NCI-H748 (cell line): ENCODE measurements around the gene MGLL.
A peak's percentile ranks its signal among the peaks of the same experiment; 100 is the strongest.

ENCODE experiments used
- DNase-seq: peaks from one replicate; lab custom pipeline; 2025; ENCODE audit not compliant: unreplicated experiment; lab: John Stamatoyannopoulos, UW

Gene MGLL

DNA sequence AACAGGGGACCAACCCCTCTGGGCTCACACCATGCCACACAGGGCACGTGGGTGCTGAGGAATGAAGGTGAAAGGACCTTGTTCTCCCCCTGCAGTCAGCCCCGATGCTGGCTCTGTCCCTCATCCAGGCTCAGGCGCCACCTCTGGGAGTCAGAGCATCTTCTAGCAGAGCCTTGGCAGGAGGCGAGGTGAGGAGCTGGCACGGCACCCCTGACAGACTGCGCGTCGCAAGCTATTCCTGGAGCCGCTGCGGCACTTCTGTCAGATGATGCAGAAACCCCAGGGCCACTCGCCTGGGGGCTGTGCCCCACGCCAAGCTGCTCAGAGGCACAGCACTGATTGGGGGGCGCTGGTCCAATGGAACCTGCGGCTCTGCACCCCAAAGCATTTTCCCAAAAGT is 62.0 kb downstream of the MGLL start:
- DNase-seq = no peak

DNA sequence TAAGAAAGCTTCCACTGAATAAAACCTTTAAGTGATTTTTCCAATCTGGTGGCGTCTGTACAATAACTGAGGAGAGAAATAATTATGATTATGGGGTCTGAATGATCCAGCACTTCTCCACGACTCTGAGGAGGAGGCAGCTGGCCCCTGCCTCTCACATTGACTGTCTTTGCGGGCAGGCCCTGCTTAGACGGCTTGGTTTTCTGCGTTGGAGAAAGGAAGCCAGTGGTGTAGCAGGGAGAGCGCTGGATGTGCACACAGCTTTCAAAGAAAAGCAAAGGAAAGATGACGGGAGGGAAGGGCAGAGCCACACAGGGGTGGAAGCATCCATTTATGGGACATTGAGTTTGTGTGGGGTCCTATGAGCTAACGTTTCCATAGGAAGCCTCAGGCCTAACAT is 62.5 kb downstream of the MGLL start:
- no peak for DNase-seq

DNA sequence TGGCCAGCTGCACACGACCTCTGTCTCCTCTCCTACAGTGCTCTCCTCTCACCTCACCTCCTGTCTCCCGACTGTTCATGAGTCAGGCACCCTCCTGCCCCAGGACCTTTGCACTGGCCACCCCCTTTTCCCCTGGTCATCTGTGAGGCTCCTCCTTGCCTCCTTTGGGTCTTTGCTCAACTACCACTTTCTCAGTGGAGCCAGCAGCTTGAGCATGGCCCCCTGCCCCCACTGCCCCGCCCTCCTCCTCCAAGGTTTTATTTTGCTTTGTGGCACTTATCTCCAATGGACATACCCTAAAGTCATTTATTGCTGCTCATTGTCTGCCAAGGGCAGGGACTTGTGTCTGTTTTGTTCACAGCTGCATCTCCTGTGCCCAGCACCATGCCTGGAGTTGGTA is 64.3 kb downstream of the MGLL start:
- DNase-seq = no peak

DNA sequence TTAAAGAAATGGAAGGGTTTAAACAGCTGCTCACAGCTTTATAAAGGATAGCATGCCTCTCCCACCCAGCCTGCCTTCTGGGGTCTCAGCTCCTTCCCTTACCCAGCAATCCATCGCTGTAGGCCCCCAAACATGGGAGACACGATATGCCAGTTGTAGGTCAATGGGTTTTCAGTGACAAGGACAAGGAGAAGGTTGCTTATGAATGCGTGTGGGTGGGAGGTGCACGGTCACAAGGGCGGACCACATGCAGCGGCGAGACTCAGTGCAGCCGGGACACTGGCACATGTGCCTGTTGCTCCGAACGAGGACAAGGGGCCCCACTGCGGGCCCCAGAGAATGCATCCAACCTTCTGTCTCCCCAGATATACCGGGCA is 67.0 kb downstream of the MGLL start:
- no peak for DNase-seq

DNA sequence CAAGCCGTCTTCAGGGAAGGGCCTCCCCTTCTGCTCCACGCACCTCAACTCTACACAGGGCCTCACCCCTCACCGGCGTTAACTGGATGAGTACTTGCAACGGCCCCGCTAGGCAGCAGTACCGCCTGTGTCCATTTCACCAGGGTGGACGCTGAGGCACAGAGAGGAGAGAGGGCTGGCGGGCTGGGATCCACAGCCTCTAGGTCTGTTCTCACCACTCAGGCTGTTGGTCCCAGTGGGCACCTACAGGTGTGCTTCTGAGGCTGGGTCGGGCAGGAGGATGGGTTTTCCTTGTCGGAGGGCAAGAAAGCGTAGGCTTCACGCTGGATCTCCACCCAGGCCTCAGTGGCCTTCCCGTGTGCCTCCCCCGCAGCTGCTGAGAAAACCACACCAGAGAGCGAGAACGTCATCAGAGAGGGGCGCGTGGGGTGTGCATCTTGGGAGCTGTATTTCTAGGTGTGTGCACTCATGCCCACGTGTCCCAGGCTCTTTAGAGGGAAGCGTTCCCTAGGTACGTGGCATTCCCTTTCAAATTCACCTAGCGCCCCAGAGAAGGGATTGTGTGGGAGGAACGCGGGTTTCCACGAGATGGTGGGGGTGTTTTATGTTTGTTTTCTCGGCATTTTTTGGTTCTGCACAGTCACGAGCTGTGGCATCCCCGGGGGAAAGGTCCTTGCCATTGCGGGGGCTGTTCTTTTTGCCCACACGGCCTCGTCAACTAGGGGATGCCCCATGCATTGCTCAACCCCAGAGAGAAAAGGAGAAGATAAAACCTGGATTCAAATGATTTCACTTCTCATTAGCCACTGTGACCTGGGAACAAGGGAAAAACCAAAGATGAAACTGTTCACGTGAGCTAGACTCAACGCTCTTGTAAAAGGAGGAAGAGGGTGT is 67.7 kb downstream of the MGLL start:
- DNase-seq = no peak

DNA sequence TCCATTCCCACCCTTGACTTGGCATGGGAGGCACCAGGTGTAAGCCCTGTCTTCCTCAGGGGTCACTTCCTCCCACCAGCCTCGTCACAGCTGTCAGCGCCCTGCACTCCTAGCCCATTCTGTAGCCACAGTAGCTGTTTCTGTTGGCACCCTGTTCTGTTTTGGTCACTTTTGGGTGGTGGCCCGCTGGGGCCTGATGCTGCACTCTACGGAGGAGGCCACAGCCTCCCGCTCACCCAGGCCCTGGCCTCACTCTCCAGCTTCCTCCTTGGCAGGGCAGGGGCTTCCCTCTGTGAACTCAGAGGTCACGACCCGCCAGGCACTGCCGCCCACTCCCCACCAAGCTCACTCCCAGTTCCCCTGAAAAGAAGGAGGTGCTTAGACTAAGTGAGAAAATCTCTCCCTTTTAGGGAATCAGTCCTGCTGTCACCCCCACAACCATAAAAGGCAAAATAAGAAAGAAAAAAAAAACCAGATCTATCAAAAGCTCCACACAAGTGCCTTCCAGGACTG is 68.4 kb downstream of the MGLL start:
- DNase-seq = no peak

DNA sequence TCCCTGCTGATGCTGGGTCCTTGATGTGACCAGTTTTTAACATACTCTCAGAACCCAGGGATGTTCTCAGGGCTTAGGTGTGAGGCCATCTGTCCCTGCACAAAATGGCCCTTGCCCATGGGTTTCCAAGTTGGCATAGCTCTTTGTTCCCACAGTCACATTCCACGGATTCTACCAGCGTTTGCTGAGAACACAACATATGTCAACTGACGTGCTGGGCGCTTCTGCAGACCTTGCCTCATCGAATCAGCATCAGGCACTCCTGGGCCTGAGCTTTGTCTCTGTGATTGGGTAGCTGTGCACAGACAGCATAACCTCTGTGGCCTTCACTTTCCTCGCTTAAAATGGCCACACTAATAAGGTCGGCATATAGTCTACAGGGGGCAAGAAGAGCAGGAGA is 69.0 kb downstream of the MGLL start:
- DNase-seq = no peak

DNA sequence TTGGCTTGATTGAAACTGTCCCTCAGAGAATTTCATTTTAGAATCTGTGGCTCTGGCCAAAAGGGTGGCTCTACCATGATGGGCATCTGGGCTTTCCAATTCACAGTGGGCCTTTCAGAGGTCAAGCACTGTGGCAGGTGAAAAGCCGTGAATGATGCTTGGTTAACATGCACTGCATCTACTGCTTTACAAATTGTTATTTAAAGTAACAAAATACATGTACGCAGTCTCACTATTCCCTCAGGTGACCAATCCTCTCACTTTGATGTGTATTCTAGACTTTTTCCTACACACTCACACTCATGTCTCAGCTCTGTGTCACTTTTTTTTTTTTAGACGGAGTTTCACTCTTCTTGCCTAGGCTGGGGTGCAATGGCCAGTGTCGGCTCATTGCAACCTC is 70.5 kb downstream of the MGLL start:
- DNase-seq = no peak

DNA sequence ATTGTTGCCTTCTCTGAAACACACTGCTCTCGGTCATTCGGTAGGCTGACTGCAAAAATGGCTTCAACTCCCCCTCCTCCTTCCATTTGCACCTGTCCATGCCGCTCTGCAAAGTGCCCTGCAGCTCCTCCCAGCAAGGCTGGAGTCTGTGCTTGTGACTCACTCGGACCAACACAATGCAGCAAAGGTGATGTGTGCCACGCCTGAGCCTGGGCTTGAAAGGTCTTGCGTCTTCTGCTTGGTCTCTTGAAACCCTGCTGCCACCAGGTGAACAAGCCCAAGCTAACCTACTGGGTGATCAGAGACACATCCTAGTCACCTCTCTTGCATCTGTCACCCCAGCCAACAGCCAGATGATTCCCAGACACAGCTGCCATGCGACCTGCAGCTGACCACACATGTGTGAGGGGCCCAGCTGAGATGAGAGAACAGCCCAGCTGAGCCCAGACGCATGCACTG is 71.1 kb downstream of the MGLL start:
- DNase-seq = no peak

DNA sequence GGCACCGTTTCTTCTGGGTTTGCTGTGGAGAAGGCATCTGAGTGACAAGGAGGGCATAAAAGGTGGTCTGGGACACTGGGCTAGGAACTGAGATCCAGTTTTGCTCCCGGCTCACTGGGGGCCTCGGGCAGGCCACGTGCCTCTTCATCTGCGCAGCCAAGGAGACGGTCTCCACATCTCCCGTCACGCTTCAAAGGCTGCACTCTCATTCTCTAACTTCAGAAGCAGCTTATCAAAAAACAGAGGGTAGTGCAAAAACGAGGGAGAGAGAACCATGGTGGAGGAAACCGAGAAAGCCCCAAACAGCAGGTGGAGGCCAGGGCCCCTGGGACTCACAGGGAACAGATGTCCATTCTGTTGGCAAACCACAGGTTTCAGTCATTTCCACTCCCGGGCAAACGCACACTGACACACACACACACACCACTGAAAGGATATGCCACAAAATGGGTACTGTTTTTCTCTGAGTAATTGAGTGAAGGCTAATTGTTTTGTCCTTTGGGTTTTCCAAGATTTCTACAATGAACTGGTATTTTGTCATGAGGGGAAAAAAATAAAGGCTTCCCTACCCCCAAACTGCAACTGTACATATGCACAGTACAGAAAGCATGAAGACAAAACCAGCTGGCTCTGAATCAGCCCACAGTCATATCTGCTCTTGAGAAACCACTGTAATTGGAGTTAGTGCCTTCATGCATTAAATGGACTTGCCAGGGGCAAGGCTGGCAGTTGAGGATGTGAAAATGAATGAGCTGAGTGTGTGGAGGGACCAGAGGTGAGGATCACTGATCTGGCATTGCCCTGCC is 71.9 kb downstream of the MGLL start:
- no peak for DNase-seq

DNA sequence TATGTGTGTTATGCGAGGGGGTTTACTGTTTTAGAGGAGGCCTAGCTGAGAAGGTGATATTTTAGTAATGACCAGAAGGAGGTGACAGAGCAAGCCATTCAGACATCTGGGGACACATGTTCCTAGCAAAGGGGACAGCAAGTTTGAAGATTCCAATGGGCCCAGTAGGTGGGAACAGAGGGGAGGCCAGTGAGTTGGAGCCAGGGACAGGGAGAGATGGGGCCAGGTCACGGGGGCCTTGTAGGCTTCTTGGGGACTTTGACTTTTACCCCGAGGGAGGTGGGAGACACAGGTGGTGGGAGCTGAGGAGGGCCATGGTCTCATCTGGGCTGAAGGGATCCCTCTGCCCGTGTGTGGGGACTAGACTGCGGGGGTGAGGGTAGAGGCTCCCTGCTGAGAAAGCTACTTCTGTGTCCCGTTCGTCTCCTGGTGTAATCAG is 72.5 kb downstream of the MGLL start:
- no peak for DNase-seq

DNA sequence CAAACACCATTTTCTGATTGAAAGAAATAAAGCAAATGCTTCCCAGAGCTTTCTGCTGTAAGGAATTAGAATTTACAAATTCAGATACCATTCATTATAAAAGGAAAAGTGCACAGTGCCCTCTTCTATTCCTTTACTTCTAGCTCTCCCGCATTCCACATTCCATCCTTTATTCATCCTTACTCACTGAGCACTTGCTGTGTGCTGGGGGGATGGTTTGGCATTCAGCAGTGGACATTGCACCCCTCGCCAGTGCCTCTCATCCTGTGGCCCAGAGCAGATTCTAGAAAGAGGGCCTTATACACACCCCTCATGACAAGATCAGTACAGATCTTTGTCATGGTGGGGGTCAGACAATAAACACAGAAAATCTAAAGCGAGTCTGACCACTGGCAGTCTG is 73.0 kb downstream of the MGLL start:
- DNase-seq = no peak

DNA sequence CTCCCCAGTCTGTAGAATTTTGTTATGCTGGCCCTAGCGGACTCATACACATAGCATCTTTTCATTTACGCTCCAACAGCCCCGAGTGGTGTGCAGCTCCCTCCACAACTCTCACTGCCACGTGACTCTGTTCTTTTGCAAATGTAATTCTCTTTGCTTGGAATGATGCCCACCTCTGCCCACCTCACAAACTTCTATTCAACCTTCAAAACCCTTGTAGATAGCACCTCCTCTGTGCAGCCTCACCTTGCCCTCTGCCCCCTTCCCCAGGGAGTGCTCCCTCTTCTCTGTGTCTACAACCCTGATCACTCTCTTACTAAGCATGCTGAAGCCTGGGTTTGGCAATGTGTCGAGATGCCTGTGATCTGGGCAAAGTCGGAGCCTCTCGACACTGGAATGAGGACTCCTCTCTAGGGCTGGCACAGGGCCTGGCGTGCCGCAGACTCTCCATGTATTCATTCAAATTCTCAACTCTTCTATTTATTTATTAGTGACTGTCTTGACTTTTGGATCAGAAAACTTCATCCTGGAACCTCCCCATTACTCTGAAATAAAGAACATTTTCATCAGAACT is 73.5 kb downstream of the MGLL start:
- DNase-seq = no peak

DNA sequence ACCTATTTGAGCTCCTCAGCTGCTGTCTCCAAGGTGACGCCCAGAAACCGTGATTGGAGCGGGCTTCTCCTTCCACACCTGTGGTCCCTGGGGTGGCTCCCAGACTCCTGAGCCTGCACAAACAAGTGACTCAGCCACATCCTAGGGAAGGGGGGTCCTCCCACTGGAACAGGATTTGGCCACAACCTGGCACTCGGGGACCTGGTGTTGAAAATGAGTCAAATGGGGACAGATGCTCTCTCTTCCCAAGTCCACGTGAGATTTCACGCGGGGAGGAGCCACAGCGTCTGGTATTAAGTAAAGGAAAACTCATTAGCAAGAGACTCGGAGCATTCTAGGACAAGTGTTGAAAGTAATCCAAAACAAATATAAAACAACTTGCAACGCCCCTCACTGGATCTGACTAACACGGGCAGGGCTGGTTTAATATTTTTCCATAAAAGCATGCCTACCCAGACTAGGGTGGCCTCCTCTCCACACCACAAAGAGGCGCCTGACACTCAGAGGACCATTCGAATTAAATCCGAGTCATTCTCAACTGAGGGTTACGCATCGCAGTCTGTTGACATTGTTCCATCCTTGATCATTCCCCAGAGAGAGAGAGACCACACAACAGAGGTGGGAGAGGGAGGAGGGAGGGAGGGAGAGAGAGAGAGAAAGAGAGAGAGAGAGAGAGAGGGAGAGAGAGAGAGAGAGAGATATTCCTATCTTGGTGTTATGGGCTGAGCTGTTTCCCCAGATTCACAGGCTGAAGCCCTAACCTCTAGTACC is 74.4 kb downstream of the MGLL start:
- peak; percentile 17 for DNase-seq

DNA sequence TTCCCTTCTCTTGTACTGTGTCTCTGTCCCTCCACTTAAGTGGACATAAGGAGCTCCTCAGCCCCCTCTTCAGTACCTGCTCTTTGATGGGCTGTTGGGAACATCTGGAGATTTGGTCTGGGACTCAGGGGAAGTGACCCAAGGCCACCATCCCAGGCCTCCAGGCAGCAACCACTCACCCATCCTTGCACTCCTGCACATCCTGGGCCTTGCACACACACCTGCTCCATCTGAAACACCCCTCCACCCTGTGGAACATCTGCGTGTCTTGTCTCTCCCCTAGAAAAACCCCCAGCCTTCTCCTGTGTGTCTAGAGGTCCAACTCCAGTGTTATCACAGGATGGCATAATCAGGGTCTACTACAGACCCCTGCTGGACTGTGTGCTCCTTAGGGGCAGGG is 75.2 kb downstream of the MGLL start:
- no peak for DNase-seq

DNA sequence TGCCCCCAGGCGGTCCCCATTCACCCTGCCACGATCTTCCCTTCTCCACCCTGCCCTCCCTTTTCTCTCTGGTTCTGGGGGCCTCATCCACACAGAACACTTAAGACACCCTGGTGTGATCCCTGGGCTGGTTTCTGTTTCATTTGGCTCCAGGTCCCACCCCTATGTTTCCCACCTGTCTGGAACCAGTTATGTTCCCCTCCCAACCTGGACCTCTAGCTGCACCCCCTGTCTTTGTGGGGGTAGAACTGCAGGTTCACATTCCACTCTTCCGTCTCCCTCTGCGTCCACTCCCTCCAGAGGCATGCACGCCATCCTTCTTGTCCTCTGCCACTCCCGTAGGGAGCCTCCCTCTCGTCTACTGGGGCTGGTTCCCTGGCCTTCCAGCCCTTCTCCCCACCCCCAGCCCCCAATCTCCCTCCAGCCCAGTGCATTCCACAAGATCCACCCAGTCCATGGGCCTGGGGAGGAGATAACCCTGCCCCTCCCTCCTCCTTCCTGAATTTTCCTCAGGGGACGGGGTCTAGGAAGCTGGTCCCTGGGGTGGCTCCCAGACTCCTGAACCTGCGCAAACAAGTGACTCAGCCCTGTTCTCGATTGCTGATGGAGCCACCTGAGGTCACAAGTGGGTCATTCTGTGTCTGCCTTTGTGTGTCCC is 75.8 kb downstream of the MGLL start:
- DNase-seq = no peak

DNA sequence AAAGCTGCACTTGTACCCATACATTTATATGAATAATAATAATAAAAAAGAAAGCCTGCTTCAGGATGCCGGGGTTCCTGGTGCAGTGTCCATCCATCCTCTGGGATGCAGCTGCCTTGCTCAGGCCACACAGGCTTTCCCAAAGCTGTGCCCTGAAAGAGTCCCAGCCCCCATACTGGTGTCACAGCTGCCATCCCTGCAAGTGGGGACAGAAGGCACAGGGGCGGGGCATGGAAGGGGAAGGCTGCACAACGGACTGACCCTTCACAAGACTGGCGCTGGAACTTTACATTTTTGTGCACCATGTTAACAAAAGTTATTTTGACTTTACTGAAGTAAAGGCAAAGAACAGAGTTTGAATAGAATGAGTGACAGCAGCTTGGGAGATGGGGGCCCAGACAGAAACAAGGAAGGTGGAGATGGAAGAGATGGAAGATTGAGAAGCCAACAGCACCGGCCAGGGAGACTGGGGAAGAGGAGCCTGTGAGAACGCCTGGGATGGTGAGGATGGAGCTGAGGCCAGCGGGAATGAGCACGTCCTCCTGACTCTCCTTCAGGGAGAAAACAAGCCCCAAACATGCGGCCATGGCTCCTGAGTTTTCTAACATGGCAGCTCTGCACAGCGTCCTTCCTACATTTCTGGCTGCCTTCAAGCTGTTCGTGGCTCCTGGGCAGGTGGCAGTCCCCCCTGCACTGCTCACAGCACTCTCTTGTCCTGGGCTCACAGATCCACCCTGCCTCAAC is 76.5 kb downstream of the MGLL start:
- DNase-seq = no peak

DNA sequence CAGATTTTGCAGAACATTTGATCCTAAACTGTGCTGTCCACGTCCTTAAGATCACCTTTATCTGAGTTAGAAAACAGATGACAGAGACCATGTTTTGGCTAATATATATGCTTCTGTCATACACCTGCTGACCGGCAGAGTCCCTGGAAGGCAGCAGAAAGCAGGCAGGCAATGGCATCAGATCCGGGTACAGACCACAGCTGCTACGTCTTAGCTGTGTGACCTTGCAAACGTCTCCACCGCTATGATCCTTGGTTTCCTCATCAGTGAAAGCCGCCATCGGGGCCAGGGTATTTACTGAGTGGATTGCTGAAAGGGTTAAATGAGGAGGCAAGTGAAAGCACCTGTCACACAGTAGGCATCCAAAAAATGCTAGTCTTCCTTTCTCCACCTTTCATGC is 77.4 kb downstream of the MGLL start:
- no peak for DNase-seq

DNA sequence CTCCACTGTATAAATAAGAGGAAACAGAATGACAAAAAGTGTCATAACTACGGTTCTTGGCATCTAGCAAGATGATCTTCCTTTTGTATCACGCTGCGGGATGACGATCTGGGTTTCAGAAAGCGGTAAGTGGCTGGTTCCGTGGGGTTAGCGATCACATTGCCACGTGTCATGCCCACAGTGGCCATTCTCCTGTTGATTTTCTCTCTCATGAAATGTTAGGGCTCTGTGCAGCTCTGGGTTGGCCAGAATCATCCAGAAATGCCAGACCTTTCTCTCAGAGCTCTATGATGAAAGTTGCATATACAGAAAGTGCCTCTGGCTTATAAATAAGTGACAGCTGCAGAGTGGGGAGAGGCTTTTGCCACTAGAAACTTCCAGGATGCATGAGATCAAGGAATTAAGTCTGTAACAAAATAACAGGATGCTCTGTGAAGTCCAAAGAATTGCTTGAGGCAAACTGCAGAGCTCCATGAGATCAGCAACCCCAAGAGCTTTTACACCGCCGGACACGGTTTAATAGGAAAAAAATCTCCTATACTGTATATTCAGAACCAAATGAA is 78.0 kb downstream of the MGLL start:
- no peak for DNase-seq
